Measurements from ENCODE around the gene UHRF2. TPM values are rescaled to one million over a fixed set of nuclear protein-coding genes. Genes with fewer than 3 reads are reported as not detected.
"Not testable (repeated sequence)": the region's sequence is repeated elsewhere in the genome, so short reads cannot be mapped to it uniquely, and the experiment has no call there.

The UHRF2 gene
- total RNA-seq, 1 donor from 2014 or later, result 89.9 TPM

DNA sequence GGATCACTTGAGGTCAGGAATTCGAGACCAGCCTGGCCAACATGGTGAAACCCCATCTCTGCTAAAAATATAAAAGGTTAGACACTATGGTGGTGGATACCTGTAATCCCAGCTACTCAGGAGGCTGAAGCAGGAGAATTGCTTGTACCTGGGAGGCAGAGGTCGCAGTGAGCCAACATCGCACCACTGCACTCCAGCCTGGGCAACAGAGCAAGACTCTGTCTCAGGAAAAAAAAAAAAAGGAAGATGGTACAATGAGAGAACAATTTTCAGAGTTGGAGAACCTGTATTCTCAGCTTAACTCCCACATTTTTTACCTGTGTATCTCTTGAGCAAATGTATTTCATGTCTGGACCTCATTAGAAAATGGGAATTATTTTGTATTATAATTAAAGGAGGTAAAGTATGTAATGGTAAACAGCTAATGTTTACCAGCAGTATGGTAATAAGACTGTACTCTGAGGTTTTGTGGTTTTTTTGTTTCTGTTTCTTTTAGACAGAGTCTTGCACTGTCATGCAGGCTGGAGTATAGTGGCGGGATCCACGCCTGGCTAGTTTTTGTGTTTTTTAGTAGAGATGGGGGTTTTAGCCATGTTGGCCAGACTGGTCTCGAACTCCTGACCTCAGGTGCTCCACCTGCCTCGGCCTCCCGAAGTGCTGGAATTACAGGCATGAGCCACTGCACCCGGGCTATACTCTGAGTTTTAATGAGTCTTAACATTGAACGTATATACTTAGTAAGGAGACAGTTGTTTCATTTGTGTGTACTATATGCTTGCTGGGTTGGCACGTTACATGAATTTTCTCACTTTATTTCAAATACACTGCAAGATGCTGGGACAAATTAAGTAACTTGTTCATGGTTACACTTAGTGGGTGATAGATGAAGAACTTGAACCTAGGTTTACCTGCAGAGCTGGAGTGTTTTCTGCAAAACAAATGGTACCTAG lies 16.2 kb downstream of the UHRF2 start:
- no peak for DNase-seq (ENCODE audit: low read depth, low spot score)

GRCh38 chr9:6431038-6431437 lies 18.0 kb downstream of the UHRF2 start:
- DNase-seq (ENCODE audit: low read depth, low spot score), result no peak

DNA sequence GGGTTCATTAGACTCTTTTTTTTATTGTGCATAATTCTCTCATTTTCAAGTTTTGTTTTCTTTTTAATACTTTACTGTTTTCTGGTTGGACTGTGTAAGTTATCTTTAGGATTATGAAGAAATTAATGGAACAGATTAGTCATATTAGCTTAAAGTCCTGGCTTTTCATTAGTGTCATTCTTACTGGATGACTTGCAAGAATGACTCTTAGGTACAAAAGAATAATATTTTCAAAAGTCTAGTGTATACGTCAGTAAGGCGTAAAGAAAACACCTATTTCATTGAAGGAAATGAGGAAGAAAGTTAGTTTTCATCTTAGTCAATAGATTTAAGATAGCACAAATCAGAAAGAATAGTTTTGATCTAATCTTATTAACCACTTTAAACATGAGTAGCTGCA lies 20.4 kb downstream of the UHRF2 start:
- no peak for DNase-seq (ENCODE audit: low read depth, low spot score)

- DNase-seq (ENCODE audit: low read depth, low spot score), result no peak
Observed at GRCh38 chr9:6439051-6439703, 26.2 kb downstream of the UHRF2 start.

DNA sequence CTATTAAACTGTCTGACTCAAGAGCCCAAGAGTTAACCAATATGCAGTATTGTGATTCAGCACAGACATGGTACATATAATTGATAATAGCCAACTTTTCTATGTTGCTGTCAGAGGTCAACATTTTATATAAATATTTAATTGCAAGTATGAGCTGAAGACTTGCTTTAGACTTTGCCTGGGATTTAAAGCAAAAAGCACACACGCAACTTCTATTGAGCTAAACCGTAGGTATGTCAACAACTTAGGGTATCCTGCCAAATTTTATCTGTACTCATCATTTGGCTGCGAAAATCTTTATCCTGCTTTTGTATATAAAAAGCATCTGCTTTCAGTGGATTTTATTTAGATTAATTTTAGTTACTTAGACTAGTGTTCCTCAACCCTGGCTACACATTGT lies 27.4 kb downstream of the UHRF2 start:
- no peak for DNase-seq (ENCODE audit: low read depth, low spot score)

GRCh38 chr9:6441269-6441668 lies 28.3 kb downstream of the UHRF2 start:
- no peak for DNase-seq (ENCODE audit: low read depth, low spot score)

DNA sequence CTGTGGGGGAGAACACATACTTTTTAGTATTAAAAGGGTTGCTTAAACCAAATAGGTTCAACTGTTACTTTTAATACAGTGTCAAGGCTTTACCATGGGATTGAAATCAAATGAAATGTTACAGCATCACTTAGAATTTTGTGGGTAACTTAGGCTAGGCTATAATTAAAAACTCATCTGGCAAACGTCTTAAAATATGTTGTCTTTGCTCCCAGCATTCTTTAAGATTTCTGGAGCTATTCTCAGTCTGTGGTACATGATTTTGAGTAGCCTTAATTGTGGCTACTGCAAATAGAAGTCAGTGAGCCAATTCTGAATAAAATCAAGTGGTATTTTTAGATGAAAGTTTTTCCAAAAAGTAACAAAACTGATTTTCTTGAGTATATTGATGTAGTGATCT lies 30.7 kb downstream of the UHRF2 start:
- no peak for DNase-seq (ENCODE audit: low read depth, low spot score)

DNA sequence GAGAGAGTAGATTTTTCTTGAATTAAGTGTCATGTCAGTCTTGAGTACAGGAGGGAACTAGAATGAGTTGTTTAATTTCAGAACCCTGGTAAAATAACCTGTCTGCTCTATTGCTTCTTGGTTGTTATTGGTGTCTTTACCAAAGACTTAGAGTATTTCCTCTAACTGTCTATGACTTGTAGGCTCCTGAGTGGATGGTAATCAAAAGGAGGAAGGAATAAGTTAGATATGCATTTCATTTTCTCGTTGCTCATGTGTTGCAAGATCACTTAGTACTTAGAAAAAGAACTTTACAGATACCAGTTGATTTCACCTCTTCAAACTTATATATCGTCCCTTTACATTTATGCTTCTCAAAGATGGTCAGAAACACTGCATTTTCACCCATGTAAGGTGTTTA lies 31.1 kb downstream of the UHRF2 start:
- DNase-seq (ENCODE audit: low read depth, low spot score), result no peak

- DNase-seq (ENCODE audit: low read depth, low spot score), result no peak
Observed at GRCh38 chr9:6449086-6449485, 36.1 kb downstream of the UHRF2 start.

GRCh38 chr9:6449645-6450044 lies 36.6 kb downstream of the UHRF2 start:
- DNase-seq (ENCODE audit: low read depth, low spot score), result no peak

GRCh38 chr9:6450641-6451375 lies 37.8 kb downstream of the UHRF2 start:
- DNase-seq (ENCODE audit: low read depth, low spot score), result no peak

- DNase-seq (ENCODE audit: low read depth, low spot score), result not testable (repeated sequence)
Observed at GRCh38 chr9:6455292-6455691, 42.3 kb downstream of the UHRF2 start.

- DNase-seq (ENCODE audit: low read depth, low spot score), result not testable (repeated sequence)
Observed at GRCh38 chr9:6458704-6459103, 45.7 kb downstream of the UHRF2 start.

DNA sequence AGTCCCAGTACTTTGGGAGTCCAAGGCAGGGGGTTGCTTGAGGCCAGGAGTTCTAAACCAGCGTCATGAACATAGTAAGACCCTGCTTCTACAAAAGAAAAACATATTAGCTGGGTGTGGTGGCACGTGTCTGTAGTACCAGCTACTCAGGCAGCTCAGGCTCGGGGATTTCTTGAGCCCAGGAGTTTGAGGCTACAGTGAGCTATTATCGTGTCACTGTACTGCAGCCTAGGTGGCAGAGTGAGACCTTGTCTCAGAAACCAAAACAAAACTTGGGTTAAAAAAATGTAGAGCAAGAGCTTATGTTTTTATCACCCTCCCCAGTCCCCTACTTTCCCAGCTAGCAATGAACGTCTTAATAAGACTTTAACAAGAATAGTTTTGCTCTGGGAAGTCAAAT lies 46.7 kb downstream of the UHRF2 start:
- no peak for DNase-seq (ENCODE audit: low read depth, low spot score)

- no peak for DNase-seq (ENCODE audit: low read depth, low spot score)
Observed at GRCh38 chr9:6460189-6460768, 47.3 kb downstream of the UHRF2 start.

DNA sequence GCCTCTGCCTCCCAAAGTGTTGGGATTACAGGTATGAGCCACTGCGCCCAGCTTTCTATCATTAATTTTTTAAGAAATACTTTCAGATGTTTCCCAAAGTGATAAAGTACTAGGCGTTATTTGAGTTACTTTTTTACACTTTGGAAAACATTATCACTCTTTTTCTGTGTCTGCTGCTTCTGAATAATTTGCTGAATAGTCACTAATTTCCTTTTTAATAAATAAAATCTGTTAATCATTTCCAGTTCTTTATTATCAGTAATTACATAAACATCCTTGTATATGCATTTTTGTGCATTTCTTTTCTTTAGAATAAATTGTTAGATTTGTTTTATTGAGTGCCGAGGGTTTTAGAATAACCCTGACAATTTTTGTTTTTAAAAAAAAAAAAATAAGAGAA lies 48.6 kb downstream of the UHRF2 start:
- no peak for DNase-seq (ENCODE audit: low read depth, low spot score)

- peak; percentile 50 for DNase-seq (ENCODE audit: low read depth, low spot score)
Observed at GRCh38 chr9:6467006-6467625, 54.1 kb downstream of the UHRF2 start.

- no peak for DNase-seq (ENCODE audit: low read depth, low spot score)
Observed at GRCh38 chr9:6471231-6471850, 58.3 kb downstream of the UHRF2 start.

GRCh38 chr9:6473151-6473550 lies 60.2 kb downstream of the UHRF2 start:
- no peak for DNase-seq (ENCODE audit: low read depth, low spot score)

DNA sequence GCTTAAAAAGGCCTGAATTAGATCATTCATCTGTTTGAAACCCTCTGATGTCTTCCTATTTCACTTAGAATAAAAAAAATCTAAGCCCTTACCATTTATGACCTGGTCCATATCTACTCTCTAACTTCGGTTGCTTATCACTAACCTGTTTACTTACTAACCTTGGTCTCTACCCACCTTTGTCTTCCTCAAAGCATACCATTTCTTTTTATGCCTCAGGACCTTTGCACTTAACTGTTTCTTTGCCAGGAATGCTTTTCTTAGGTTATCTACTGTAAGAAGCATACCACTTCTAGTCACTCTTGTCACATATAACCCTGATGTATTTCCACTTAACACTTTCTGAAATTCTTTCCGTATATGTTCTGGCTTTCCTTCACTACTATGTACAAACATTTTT lies 67.0 kb downstream of the UHRF2 start:
- no peak for DNase-seq (ENCODE audit: low read depth, low spot score)

DNA sequence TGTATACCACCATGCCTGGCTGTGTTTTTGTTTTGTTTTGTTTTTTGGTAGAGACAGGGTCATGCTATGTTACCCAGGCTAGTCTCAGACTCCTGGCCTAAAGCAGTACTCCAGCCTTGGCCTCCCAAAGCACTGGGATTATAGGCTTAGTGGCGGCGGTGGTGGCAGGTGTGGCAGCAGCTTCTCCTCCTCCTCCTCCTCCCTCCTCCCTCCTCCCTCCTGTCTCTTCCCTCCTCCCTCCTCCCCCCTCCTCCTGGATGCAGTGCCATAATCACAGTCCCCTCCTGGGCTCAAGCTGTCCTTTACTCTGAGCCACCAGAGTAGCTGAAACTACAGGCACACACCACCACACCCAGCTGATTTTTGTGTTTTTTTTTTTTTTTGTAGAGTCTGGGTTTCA lies 71.2 kb downstream of the UHRF2 start:
- DNase-seq (ENCODE audit: low read depth, low spot score), result no peak
